Activated T-helper 17 cell treated with anti-CD3 and anti-CD28 coated beads, Interleukin-2, amount 50 U/mL, for 72 hours (primary cell): ENCODE results near the gene SFPQ. TPM values are rescaled to one million over a fixed set of nuclear protein-coding genes. Genes with fewer than 3 reads are reported as not detected.

Experiments
- ATAC-seq: fragments of 150-1000 bp; cut with Tn5 transposase; replicated peaks from 2 replicates; pipeline ENCODE4 v1.10.0; 2021; ENCODE audit warnings: mild to moderate bottlenecking, moderate library complexity
- H3K27ac Mint-ChIP-seq: one replicate; pipeline ENCODE4 v1.8.0; 2022; ENCODE audit warnings: mixed read lengths
- H3K27me3 Mint-ChIP-seq: one replicate; pipeline ENCODE4 v1.8.0; 2022; ENCODE audit warnings: mixed read lengths
- H3K36me3 Mint-ChIP-seq: one replicate; pipeline ENCODE4 v1.8.0; 2022; ENCODE audit warnings: low read depth, mild to moderate bottlenecking, mixed read lengths
- H3K4me1 Mint-ChIP-seq: one replicate; pipeline ENCODE4 v1.8.0; 2022; ENCODE audit warnings: mixed read lengths
- H3K4me3 Mint-ChIP-seq: one replicate; pipeline ENCODE4 v1.8.0; 2022; ENCODE audit warnings: mild to moderate bottlenecking, mixed read lengths
- H3K9me3 Mint-ChIP-seq: one replicate; pipeline ENCODE4 v1.8.0; 2022; ENCODE audit warnings: mixed read lengths
- total RNA-seq, 2 donors: library from RNA; stranded (reverse); gene quantifications; one replicate each; pipeline ENCODE4 v1.2.3, GENCODE V29; 2022

SFPQ gene
- total RNA-seq, 2 donors from 2014 or later, result 228 to 318 TPM

DNA sequence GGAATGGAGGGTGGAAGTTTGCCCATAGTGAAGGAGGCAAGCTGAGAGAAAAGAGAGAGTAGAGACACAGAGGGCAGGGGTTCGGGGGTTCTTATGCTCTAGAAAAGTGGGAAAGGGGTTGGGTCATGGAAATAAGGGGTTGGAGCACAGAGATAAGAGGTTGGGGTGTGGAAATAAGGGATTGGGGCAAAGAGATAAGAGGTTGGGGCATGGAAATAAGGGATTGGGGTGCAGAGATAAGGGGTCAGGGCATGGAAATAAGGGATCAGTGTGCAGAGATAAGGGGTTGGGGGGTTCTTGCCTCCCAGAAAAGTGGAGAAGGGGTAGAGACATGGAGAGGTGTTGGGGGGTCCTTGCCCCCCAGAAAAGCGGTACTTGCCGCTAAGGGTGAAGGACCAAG lies 56.2 kb downstream of the SFPQ start:
- no peaks in the 10 kb centered on the region for H3K36me3 Mint-ChIP-seq
- no peak overlapping the region for H3K4me3 Mint-ChIP-seq
- H3K9me3 Mint-ChIP-seq, result no peaks in the 10 kb centered on the region
- peaks cover 5% of the 10 kb centered on the region for H3K27me3 Mint-ChIP-seq
- H3K4me1 Mint-ChIP-seq, result no peaks in the 10 kb centered on the region
- ATAC-seq, result no peak
- no peak overlapping the region for H3K27ac Mint-ChIP-seq

Other genes with a start within 250 kb of the SFPQ start
- gene TMEM35B, start 207.8 kb downstream of the SFPQ start, total RNA-seq, result 10 to 100 TPM; 13.1 to 17.3 TPM
- gene ZMYM6, start 161.2 kb downstream of the SFPQ start, total RNA-seq, result 10 to 100 TPM; 14.4 to 24.8 TPM
- gene ZMYM1, start 113.8 kb downstream of the SFPQ start, total RNA-seq, result 1 to 10 TPM; 1.8 to 3.5 TPM
- gene ZMYM4, start 75.6 kb upstream of the SFPQ start, total RNA-seq, result 10 to 100 TPM; 21.4 to 29.3 TPM